ENCODE results near the gene GALNT9.

GALNT9 gene

DNA sequence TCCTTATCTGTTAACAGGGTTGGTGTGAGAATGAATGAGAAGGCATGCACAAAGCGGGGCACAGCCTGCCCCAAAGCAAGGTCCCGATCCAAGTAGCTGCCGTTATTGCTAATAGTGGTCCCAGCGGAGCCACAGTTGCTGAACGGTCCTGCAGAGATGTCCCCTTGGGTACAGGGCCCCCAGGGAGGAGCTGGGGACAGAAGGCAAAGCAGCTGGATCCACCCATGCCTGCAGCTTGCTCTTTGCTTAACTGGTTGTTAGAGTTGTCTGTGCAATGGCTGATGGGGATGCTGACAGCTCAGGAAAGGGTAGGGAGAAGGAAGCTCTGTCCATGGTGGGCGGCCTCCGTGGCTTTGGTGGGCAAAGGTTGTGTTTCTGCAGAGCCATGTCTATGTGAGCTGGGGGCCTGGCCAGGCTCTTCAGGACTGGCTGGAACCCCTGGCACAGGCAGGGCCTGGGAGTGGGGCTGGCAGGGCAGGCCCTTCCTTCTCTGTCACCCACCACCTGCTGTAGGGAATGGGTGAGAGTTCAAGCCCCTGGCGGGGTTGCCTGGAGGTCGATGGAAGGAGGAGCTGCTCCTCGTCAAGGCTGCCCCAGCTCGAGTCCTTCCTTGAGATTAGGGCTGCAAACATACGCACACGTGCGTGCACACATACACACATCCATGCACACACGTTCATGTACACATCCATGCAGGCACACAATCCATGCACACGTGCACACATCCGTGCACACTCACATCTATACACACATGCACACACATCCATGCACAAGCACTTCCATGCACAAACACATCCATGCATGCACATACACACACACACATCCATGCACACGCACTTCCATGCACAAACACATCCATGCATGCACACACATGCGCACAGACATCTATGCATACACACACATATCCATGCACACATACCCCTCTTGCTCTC, 149.7 kb downstream of the GALNT9 start:
- no peak for DNase-seq (ENCODE audit: low read depth, low spot score)
- TF ChIP-seq, protein P1, sequence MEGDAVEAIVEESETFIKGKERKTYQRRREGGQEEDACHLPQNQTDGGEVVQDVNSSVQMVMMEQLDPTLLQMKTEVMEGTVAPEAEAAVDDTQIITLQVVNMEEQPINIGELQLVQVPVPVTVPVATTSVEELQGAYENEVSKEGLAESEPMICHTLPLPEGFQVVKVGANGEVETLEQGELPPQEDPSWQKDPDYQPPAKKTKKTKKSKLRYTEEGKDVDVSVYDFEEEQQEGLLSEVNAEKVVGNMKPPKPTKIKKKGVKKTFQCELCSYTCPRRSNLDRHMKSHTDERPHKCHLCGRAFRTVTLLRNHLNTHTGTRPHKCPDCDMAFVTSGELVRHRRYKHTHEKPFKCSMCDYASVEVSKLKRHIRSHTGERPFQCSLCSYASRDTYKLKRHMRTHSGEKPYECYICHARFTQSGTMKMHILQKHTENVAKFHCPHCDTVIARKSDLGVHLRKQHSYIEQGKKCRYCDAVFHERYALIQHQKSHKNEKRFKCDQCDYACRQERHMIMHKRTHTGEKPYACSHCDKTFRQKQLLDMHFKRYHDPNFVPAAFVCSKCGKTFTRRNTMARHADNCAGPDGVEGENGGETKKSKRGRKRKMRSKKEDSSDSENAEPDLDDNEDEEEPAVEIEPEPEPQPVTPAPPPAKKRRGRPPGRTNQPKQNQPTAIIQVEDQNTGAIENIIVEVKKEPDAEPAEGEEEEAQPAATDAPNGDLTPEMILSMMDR (IDR thresholded peaks at IDR 0.05; ENCODE audit: low read depth, low read length), result no peak
- in situ Hi-C loops (cut with HindIII; ENCODE audit: low sequenced_read_pairs), result no loop called here
- no peak overlapping the region for H3K4me3 ChIP-seq (ENCODE audit: low read depth, low read length)

DNA sequence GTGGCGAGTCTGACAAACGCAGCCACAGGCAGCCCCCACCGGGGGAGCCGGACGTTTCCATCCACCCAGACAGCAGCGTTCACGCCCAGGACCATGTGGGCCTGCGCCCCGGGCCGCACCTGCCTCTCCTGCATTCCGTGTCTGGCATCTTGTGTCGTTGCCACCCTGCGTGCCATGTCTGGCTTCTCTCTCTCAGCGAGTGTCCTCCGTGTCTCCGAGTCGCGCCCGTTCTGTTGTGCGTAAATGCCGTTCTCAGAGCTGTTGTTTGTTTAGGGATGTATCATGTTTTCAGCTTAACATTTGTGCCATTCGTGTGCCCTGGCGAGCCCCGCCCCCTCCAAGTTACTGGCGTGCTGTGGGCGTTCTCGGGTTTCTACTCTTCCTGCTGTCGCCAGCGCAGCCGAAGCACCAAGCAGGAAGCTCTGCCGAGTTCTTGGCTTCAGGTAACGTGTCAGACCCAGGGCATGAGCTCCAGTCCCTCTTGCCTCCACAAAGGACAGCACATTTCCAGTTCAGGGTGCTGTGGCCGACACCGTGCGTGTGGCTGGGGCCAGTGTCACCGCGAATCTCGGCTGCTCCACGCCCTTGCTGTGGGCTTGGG, 150.5 kb downstream of the GALNT9 start:
- DNase-seq (ENCODE audit: low read depth, low spot score), result no peak
- H3K4me3 ChIP-seq (ENCODE audit: low read depth, low read length), result no peak overlapping the region
- in situ Hi-C loops (cut with HindIII; ENCODE audit: low sequenced_read_pairs), result no loop called here
- TF ChIP-seq, protein P1 (IDR thresholded peaks at IDR 0.05; ENCODE audit: low read depth, low read length), result no peak

DNA sequence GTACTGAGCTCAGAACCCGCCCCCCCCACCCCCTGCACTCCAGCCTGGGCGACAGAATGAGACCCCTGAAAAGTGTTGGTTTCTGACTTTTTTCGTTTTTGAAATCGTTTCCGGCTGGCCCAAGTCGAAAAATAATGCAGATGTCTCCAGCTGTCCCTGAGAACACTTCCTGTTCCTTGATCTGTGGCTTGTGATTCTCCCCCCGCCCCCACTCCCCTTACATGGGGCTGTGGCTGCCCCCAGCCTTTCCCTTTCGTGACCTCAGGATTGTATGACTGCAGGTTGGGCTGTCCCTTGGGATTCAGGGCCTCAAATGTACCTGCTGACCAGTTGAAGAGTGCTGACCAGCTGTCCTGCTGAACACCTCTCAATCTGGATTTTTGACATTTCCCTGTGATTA, 151.1 kb downstream of the GALNT9 start:
- no peak overlapping the region for H3K4me3 ChIP-seq (ENCODE audit: low read depth, low read length)
- in situ Hi-C loops (cut with HindIII; ENCODE audit: low sequenced_read_pairs), result no loop called here
- TF ChIP-seq, protein P1 (IDR thresholded peaks at IDR 0.05; ENCODE audit: low read depth, low read length), result no peak
- no peak for DNase-seq (ENCODE audit: low read depth, low spot score)

DNA sequence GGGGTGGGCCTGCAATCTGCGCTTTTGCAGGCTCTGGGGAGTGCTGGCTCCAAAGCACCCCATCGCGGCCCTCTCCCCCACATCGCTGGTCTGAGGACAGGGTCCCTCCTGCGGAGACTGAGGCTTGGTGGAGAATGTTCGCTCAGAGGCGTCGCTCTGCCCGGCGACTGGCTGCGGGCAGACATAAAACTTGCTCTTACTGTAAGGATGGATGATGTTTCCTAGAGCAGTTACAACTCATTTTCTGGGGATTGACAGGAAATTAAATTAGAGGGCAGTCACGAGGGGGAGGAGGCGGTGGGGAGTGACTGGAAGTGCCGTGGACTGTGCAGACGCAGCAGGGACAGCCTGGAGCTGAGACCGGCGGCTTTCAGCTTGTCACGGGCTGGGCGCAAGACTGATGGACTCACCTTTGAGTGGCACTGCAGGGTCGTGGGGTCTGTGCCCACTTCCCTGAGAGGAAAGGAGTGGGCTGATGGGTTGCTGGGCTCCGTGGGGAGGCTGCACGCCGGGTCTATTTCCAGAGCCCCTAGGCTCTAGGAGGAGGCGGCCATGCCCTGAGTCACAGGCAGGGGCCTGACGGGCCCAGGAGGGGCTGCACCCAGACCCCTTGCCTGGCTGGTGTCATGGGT, 152.4 kb downstream of the GALNT9 start:
- TF ChIP-seq, protein P1 (IDR thresholded peaks at IDR 0.05; ENCODE audit: low read depth, low read length), result no peak
- H3K4me3 ChIP-seq (ENCODE audit: low read depth, low read length), result no peak overlapping the region
- in situ Hi-C loops (cut with HindIII; ENCODE audit: low sequenced_read_pairs), result no loop called here
- no peak for DNase-seq (ENCODE audit: low read depth, low spot score)

DNA sequence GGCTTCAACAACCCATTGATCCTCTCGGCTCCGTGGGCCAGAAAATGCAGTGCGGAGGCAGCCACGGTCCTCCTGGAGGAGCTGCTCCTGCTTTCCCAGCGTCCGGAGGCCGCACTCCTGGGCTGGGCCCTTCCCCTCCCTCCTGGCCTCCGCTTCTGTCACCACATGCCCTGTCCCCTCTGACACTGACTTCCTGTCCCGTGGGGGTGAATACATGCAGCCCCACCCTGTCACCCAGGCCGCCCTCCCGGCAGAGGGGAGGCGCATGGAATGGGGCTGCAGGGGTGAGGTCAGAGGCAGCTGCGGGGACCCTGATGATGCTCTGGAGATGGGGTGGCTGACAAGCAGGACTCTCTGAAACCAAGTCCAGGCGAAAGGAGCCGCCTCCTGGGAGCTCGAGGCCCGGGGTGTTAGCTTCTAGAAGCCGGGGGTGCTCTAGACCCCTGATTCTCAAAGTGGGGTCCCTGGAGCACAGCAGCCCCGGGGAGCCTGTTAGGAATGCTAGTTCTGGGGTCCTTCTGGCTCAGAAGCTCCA, 152.9 kb downstream of the GALNT9 start:
- in situ Hi-C loops (cut with HindIII; ENCODE audit: low sequenced_read_pairs), result no loop called here
- H3K4me3 ChIP-seq (ENCODE audit: low read depth, low read length), result no peak overlapping the region
- no peak for DNase-seq (ENCODE audit: low read depth, low spot score)
- TF ChIP-seq, protein P1 (IDR thresholded peaks at IDR 0.05; ENCODE audit: low read depth, low read length), result no peak
